Hematopoietic multipotent progenitor cell treated with erythropoietin and hydrocortisone succinate and interleukin-3 and kit ligand, for 17 days (in vitro differentiated cells): ENCODE results near the gene TOM1L2.

Experiments used
- DNase-seq: peaks from one replicate; pipeline ENCODE4 v3.0.0-alpha.2; 2015; ENCODE audit warnings: low spot score

Gene TOM1L2

DNA sequence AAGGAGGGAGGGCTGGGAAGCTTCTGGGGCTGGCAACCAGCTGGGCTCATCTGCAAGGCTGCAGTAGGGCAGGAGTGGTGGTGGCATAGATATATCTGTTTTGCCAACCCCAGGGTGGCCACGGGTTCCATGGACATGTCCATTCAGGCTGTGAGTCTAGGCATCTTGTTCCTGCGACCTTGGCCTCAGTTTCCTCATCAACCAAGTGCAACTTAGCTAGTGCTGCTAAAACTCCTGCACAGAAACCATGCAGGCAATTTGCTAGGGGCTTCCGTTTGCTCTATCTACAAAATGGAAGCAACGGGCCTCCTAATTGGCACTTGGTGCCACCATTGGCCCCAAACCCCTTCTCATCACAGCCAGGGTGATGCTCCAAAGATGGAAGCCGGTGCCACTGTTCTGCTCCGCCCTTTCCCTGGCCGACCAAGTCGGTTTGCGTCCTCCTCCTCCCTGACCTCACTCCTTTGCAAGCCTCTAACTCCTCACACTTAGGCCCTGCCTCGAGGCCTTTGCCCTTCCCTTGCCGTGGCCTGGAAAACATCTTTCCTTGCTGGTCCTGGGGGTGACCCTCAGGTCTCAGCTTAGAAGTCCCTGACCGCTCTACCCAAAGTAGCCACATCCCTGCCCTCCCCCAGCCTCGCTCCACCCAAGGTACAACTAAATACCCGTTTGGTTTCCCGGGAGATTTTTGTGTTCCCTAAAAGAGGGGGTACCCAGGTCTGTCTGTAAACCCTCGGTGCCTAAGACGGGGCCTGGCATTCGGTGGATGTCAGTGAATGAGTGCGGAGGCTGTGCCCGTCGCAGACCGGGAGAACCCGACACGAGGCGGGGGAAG lies 136.6 kb downstream of the TOM1L2 start:
- DNase-seq: peak; percentile 45

DNA sequence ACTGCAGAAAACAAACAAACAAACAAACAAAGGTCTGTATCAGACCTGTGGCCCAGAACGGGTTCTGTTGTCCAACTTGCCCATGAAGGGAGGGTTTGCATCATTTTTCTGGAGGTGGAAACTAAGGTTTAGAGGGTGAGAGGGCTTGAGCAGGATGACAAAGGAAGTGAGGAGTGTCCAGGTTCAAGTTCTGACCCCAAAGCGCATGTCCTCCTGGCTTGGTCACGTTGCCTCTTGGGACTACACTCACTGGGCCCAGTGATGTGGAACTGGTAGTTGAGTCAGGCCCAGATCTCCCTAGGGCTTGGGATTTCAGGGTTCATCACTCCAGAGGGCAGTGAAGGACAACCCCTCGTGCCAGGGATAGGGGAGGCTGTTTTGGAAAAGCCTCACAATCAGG lies 137.2 kb downstream of the TOM1L2 start:
- DNase-seq: peak; percentile 35

DNA sequence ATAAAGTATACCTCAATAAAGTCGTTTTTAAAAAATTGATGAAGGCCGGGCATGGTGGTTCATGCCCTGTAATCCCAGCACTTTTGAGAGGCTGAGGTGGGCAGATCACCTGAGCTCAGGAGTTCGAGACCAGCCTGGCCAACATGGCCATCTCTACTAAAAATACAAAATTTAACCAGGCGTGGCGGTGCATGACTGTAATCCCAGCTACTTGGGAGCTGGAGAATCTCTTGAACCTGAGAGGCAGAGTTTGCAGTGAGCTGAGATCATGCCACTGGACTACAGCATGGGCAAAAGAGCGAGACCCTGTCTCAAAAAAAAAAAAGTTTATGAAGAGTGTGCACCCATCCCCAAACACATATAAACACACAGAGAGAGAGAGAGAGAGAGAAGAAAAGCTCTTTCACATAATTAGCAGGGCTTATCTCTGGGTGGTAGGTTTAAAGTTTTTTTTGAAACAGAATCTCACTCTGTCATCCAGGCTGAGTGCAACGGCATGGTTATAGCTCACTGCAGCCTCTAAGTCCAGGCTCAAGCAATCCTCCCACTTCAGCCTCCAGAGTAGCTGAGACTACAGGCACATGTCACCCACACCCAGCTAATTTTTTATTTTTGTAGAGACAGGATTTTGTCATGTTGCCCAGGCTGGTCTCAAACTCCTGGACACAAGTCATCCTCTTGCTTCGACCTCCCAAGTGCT lies 138.4 kb downstream of the TOM1L2 start:
- DNase-seq: peak; percentile 54

DNA sequence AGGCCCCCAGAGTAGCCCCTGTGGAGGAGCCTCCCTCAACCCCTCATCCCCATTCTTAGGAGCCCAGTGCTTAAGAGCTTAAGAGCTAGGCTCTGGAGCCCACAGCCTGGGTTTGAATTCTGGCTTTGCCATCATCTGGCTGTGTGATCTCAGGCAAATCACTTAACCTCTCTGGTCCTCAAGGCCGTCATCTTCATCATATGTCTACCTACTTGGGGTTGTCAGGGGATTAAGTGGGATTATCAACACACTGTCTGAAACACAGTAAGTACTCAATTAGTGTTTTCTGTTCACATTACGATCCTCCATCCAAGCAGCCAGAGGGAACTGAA lies 140.2 kb downstream of the TOM1L2 start:
- DNase-seq: no peak

DNA sequence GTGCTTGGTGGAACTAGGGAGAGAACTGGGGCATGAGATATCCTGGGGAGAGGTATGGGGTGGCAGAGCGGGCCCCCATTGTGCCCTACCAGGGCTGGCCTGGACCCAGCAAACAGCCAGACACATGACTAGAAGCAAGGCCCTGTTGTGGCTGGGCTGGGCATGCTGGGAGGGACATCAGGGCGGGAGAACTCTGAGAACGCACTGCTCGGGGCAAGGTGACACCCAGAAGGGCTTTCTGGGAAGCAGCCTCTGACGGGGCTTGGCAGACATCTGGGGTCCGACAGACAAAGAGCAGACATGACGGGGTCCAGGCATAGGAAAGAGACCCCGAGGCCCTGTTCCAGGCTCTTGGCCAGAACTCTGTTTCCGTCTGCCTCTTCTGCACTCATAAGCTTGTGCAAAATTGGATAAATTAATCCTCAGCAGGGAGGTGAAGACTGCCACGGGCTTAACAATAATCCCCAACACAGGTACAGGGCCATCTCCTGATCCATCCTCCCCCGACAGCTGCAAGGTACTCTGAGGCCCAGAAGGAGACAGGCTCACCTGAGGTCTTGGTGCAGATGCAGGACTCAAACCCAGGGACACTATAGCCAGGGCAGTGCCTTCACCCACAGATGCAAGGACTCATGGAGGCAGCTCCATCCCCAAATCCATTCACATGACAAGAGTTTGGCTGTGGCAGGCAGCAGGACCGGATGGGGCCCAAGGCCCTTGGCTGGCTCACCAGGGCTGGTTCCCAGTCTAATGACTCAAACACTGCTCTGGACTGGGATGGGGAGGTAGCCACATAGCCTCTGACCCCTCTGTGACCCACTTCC lies 140.8 kb downstream of the TOM1L2 start:
- no peak for DNase-seq

DNA sequence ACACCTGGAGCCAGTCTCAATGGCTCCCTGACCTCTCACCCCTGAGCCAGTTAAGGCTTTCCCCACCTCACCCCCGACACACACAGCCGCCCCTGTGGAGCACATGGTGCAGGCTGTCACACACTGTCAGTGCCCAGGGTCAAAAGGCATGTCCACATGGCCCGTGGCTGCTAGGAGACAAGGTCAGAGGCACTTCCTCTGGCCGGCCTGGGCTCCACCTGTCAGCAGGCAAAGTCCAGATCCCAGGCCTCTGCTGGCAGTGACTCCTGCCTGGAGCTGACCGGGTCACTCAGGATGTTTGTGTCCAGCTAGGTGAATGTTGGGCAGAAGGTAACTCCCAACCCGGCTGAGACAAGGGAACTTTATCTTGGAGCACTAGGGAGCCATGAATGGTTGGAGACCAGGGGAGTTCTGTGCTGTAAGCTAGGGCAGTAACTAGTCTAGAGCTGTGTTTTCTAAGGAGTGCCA lies 141.4 kb downstream of the TOM1L2 start:
- no peak for DNase-seq

DNA sequence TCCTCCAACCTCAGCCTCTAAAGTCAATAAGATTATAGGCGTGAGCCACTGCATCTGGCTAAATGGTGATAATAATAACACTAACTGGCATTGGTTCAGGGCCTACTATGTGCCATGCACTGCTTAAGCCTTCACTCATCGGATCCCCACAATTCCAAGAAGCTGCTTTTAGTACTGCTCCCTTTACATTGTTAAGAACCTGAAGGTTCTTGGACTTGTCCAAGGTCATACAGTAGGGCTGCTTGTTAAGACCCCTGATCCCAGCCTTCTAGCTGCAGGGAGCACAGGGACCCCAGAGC lies 142.0 kb downstream of the TOM1L2 start:
- no peak for DNase-seq

DNA sequence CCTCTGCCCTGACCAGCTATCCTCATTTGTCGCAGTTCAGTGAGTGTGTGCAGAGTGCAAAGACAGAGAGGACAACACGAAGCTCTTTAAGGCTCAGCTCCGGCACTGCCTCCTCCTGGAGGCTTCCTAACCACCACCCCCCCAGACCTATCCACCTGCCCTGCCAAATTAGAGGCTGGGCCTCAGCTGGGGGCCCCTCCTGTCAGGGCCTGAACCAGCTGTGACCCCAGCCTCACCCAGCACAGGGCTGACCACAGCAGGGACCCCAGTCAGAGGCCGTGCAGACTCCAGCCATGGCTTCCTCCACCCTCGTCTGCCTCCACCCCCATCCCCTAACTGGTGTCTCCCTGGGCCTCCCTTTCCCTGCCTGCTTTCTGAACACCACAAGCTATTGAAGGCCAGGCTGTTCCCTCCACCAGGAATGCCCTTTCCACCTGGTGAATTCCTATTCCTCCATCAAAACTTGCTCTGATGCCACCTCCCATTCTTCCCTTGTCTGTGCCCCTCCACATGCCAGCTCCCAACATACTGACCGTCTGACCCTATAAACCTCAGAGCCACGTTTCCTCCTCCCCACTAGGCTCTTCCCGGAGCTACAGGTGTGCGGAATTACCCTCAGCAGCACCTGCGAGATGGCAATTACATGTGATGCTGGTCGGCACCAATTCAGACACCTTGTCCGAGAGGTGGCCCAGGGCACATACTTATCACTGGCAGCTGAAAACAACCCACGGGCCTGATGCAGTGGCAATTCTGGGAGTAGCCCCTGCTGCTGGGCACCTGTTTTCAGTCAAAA lies 144.2 kb downstream of the TOM1L2 start:
- no peak for DNase-seq

DNA sequence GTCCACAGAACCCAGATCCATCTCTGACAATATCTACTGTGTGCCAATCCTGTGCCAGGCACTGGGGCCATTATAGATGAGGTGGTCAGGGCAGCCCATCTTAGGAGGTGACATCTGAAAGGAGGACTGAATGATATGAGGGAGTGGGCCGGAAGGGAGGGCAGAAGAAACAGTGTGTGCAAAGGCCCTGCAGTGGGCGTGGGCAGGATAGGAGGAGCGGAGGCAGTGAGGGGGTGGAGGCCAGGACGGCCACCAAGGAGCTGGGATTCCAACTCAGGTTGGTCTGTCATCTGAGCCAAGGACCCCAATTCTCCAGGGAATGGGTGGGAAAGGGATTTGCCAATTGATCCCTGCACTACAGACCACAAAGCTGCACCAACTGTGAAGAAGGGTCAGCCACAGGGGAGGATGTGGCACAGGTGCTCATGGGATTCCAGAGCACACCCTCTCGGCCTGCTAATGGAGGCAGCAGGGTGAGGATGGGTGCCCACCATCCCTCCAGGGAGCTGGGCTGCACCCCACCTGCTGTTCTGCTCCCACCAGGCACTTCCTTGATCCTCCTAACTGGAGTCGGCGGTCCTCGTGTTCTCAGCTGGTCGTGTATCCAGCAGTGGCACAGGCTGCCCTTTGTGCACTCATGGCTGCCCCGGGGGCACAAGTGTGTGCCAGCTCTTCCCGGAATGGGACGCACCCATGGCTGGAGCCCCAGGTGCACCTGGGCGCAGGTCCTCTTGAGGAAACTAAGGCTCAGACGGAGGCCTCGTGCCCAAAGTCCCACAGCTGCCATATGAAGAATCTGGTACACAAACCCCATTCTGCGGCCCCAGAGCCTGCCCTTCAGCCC lies 145.0 kb downstream of the TOM1L2 start:
- no peak for DNase-seq

DNA sequence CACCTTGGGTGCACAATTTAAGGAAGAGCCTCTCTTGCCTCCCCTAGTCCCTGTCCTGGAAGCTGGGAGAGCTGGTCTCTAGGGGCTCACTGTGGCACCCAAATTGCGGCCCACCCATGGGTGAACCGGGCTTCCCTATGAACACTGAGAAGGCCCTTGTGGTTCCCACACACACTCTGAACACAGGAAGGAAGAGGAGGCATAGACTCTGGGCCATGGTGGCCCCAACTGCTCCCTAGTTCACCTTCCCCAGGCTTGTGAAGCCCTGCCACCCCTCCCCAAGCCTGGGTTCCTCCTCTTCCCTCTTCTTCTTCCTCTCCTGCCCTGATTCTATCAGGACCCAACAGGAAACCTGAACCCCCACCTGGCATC lies 145.9 kb downstream of the TOM1L2 start:
- no peak for DNase-seq

DNA sequence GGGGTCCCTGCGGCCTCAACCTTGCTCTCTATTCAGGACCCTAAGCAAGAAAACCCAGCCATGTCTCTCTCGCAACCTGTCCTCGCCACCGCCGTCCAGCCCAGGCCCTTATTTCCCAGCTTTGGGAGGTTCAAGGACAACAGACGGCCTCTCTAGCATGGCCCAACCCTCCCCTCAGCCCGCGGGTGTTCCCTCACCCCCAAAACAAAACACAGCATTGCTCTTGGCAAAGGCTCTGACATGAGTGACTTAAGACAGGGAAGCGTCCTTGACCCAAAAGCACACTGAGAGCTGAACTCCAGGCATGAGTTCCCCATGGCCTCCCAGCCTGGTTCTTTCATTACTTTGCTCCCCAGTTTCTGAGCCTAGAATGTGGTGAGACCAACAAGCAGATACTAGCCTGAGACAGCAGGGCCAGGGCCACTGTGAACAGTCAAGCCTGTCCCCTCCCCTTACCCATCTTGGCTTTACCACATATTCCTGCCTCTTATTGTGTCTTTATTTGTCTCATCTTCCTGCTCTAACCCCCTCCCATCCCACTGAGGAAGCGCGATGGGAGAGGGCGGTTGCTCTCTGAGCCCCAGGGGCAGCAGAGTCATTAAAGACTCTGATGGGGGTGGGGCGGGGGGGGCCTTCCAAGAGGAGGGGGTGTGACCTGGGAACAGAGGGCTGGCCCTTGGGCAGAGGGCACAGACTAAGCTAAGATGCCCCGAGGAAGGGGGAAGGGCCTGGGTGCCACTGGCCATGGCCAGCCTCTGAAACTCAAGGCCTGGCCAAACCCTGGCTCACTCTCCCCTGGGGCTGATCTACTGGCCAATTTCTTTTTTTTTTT lies 147.2 kb downstream of the TOM1L2 start:
- DNase-seq: peak; percentile 64

DNA sequence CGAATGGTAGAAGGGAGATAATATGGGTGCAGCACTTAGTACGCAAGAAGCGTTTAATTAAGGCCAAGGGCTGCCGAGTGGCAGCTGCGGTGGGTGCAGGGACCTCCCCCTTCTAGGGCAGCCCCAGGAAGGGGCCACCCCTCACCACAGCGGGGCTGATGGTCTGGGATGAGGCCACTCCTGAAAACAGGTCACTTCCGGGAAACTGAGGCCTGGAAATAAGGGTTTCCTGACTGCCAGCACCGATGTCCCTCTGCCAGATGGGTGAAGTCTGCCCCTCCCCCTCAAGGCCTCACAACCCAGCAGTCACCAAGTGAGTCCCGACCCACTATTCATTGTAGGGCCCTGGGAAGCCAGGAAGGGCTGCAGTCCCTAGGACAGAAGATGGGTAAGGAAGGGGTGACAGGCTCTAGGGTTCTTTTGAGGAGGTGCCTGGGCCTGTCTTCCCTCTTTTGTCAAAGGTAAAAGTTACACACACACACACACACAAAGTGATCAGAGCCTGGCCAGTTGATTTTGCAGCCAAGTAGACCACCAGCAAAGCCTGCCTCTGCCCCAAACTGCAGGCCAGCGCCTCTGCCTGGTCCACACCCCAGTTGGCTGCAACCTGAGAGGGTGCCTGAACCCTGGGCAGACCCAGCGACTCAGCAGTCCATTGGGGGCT lies 147.9 kb downstream of the TOM1L2 start:
- no peak for DNase-seq

DNA sequence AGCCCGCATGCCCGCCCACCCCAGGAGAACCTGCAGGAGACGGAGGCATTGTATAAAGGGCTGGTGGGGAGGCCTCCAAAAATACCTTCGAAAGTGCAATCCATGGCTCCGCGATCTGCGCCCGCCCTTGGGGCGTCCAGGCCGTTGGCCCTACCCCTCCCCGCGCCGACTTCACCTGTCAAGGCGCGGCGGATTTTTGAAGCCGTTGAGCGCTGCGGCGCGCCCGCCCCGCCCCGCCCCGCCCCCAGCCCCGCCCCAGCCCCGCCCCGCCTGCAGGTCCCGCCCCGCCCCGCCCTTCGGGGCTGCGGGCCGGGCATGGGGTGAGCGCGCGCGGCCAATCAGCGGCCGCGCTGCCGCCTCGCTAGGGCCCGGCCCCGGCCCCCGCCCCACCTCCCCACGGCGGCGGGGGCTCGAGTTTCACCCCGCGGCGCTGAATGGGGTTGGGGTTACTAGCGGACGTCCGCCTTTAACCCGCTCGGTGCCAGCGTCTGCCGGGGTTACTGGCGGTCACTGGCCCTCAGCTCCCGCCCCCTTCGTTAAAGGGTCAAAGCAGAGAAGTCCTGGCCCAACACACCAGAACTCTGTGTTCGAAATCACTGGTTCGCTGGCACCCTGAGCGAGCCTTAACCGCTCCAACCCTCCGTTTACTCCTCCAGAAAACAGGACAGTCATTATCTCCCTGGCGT lies 148.6 kb downstream of the TOM1L2 start:
- peak; percentile 90 for DNase-seq

DNA sequence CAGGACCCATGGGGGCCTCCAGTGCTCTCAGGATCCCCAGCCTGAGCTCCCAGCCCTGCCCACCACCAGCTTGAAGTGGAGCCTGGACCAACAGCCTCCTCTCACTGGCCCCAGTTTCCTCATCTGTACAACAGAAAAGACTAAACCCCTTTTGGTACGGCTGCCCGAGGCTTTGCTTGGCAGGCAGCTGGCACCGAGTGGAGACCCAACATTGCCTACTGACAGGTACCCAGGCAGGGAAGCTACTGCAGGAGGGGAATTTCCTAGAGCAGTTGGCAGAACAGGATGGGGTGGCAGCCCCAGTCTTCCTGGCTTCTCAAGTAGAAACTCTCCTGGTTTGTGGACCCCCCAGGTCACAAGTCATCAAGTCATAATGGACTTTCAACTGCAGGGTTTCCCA lies 149.6 kb downstream of the TOM1L2 start:
- DNase-seq: peak; percentile 45

DNA sequence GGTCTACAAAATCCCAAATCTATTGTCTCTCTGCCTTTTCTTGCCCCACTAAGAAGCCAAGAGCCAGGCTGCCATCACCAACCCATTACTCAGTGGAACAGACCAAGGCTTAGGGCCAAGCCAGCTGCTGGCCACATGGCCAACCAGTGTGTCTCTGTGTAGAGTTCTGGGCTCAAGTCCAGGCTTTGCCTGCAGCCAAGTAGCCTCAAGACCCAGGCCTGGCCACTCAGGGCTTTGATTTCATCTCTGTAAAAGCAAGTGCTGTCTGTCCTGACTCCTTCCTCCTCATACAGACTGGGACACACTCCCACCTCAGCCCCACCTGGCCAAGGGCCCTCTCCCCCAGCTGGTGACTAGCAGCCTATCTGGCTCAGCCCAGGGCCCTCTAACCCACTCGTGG lies 150.0 kb downstream of the TOM1L2 start:
- DNase-seq: peak; percentile 64

DNA sequence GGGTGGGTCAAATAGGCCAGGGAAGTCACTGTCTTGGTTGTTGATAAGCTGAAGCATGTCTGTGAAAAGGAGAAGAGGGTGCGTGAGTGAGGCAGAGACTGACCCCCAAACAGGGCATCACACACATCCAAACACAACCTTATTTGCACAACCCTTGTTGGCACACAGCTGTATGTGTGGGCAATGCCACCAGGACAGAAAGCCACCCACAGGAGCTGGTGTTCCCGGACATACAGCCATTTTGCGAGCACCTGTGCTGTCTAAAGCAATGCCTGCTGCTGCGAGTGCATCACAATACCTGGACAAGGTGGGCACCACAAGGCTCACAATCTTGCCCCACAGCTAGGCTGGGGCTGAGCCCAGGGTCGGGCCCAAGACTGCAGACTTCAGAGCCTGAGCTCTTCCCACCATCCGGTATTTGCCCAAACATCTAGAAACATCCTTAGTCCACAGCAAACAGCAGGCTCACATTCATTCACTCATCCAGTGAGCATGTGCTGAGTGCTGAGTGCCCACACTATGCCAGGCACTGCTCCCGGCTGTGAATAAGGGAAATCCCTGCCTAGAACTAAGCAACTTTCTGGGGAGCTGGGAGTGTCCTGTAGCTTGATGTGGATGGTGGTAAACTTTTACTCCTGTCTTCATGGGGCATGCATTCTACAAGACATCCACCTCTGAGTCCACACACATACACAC lies 151.6 kb downstream of the TOM1L2 start:
- DNase-seq: peak; percentile 29

DNA sequence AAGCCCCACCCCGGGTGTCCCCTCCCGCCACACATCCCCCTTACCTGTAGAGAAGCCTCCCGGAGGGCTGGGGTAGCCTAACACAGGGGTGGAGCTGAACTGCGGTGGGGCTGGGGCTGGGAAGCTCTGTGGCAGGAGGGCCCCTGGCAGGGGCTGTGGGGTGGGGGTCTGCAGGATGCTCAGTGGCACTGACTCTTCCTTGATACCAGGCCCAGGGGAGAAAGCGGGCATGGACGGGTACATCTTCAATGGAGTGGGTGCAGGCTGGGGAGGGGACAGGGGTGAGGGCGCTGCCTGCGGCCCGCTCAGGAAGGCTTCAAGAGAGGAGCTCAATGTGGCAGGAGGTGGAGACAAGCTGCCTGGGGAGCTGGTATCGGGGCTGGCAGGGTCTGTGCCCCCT lies 152.2 kb downstream of the TOM1L2 start:
- DNase-seq: no peak

DNA sequence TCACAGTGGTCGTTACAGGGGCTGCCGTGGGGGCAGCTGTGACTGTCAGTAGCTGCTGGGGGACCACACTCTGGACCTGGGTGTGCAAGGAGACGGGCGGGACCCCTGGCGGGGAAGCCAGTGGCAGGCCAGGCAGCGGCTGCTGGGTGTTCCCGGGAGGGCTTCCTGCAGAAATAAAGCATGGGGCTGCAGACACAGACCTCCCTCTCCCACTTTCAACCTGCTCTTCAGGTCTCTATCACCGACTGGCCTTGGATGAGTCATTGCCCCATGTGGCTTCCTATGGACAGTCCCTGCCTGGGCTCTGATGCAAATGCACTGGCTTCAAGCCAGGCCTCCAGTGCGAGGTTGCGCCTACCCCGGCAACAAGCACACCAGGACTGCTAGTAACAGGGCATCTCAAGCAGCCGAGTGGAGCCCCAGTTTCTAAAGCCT lies 152.6 kb downstream of the TOM1L2 start:
- peak; percentile 90 for DNase-seq
